ENCODE measurements around the gene MB21D2. TPM values are rescaled to one million over a fixed set of nuclear protein-coding genes. Genes with fewer than 3 reads are reported as not detected.
A peak's percentile ranks its signal among the peaks of the same experiment; 100 is the strongest.

The MB21D2 gene
- total RNA-seq, 1 experiment from 2014 or later = 19.7 TPM

DNA sequence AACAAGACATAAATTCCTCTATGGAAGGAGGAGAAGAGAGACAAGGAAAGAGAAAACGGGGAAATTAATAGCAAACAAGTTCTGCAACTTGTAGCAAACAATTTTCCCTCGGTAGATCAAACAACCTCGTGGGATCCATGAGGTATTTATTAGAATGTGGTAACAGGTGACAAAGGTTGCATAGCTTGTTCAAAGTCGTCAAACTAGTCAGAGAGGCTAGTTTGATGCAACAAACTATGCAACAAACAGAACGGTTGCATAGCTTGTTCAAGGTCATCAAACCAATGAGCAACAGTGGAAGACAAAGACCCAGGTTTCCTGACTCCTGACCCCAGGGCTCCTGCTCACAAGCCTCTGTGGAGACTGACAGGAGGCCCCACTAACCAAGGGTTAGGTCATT is 20.7 kb downstream of the MB21D2 start:
- Mint-ChIP-seq H3K36me3 (peaks cover 10% of the 10 kb centered on the region), H3K27ac (peak overlapping the region; percentile 80; the same call in 1 of the 2 replicates), H3K4me1 (peaks cover 62% of the 10 kb centered on the region), H3K27me3 (ENCODE audit: low read depth) (no peaks in the 10 kb centered on the region), H3K4me3 (no peak overlapping the region), H3K9me3 (no peaks in the 10 kb centered on the region)
- DNase-seq (ENCODE audit: low spot score) = no peak
- ATAC-seq = no peak
- TF ChIP-seq KAT7 (CRISPR knock-in tag; IDR thresholded peaks at IDR 0.05; ENCODE audit: borderline replicate concordance) (no peak), GABPB1 (CRISPR knock-in tag; IDR thresholded peaks at IDR 0.05) (peak; percentile 98), NFE2L1 (CRISPR knock-in tag; IDR thresholded peaks at IDR 0.05) (no peak), ZNF232 (CRISPR knock-in tag; IDR thresholded peaks at IDR 0.05) (no peak), SP1 (CRISPR knock-in tag; conservative IDR thresholded peaks at IDR 0.05) (no peak), GRHL2 (CRISPR knock-in tag; IDR thresholded peaks at IDR 0.05; ENCODE audit: insufficient replicate concordance, severe bottlenecking) (no peak)
- TF ChIP-seq, protein P1, sequence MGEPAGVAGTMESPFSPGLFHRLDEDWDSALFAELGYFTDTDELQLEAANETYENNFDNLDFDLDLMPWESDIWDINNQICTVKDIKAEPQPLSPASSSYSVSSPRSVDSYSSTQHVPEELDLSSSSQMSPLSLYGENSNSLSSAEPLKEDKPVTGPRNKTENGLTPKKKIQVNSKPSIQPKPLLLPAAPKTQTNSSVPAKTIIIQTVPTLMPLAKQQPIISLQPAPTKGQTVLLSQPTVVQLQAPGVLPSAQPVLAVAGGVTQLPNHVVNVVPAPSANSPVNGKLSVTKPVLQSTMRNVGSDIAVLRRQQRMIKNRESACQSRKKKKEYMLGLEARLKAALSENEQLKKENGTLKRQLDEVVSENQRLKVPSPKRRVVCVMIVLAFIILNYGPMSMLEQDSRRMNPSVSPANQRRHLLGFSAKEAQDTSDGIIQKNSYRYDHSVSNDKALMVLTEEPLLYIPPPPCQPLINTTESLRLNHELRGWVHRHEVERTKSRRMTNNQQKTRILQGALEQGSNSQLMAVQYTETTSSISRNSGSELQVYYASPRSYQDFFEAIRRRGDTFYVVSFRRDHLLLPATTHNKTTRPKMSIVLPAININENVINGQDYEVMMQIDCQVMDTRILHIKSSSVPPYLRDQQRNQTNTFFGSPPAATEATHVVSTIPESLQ (CRISPR knock-in tag; IDR thresholded peaks at IDR 0.05) = no peak
- TF ChIP-seq, protein P2, sequence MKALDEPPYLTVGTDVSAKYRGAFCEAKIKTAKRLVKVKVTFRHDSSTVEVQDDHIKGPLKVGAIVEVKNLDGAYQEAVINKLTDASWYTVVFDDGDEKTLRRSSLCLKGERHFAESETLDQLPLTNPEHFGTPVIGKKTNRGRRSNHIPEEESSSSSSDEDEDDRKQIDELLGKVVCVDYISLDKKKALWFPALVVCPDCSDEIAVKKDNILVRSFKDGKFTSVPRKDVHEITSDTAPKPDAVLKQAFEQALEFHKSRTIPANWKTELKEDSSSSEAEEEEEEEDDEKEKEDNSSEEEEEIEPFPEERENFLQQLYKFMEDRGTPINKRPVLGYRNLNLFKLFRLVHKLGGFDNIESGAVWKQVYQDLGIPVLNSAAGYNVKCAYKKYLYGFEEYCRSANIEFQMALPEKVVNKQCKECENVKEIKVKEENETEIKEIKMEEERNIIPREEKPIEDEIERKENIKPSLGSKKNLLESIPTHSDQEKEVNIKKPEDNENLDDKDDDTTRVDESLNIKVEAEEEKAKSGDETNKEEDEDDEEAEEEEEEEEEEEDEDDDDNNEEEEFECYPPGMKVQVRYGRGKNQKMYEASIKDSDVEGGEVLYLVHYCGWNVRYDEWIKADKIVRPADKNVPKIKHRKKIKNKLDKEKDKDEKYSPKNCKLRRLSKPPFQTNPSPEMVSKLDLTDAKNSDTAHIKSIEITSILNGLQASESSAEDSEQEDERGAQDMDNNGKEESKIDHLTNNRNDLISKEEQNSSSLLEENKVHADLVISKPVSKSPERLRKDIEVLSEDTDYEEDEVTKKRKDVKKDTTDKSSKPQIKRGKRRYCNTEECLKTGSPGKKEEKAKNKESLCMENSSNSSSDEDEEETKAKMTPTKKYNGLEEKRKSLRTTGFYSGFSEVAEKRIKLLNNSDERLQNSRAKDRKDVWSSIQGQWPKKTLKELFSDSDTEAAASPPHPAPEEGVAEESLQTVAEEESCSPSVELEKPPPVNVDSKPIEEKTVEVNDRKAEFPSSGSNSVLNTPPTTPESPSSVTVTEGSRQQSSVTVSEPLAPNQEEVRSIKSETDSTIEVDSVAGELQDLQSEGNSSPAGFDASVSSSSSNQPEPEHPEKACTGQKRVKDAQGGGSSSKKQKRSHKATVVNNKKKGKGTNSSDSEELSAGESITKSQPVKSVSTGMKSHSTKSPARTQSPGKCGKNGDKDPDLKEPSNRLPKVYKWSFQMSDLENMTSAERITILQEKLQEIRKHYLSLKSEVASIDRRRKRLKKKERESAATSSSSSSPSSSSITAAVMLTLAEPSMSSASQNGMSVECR (CRISPR knock-in tag; IDR thresholded peaks at IDR 0.05; ENCODE audit: borderline replicate concordance) = no peak
- TF ChIP-seq, protein P3, sequence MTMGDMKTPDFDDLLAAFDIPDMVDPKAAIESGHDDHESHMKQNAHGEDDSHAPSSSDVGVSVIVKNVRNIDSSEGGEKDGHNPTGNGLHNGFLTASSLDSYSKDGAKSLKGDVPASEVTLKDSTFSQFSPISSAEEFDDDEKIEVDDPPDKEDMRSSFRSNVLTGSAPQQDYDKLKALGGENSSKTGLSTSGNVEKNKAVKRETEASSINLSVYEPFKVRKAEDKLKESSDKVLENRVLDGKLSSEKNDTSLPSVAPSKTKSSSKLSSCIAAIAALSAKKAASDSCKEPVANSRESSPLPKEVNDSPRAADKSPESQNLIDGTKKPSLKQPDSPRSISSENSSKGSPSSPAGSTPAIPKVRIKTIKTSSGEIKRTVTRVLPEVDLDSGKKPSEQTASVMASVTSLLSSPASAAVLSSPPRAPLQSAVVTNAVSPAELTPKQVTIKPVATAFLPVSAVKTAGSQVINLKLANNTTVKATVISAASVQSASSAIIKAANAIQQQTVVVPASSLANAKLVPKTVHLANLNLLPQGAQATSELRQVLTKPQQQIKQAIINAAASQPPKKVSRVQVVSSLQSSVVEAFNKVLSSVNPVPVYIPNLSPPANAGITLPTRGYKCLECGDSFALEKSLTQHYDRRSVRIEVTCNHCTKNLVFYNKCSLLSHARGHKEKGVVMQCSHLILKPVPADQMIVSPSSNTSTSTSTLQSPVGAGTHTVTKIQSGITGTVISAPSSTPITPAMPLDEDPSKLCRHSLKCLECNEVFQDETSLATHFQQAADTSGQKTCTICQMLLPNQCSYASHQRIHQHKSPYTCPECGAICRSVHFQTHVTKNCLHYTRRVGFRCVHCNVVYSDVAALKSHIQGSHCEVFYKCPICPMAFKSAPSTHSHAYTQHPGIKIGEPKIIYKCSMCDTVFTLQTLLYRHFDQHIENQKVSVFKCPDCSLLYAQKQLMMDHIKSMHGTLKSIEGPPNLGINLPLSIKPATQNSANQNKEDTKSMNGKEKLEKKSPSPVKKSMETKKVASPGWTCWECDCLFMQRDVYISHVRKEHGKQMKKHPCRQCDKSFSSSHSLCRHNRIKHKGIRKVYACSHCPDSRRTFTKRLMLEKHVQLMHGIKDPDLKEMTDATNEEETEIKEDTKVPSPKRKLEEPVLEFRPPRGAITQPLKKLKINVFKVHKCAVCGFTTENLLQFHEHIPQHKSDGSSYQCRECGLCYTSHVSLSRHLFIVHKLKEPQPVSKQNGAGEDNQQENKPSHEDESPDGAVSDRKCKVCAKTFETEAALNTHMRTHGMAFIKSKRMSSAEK (CRISPR knock-in tag; IDR thresholded peaks at IDR 0.05; ENCODE audit: borderline replicate concordance) = no peak
- ChIA-PET POLR2A (interaction anchor here (1.2 kb wide), 1 partner anchor 21 kb away, joined by 5 read pairs; the partner anchor contains the start of gene MB21D2), CTCF (interaction anchor here (1.2 kb wide), 1 partner anchor 84 kb away, joined by 4 read pairs; no protein-coding TSS in a partner anchor)

DNA sequence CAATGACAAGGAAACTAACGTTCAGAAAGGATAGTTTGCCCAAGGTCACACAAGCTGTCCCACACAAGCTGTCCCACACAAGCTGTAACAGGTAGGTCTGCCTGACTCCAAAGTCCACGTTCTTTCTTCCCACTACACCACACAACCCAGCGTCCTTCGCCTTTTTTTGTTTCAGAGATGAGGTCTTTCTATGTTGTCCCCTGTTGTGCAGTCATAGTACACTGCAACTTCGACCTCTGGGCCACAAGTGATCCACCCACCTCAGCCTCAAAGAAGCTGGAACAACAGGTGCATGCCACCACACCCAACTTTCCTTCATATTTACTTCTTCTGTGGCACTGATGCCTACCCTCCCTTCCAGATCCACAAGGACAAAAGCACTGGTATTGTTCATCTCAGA is 21.4 kb downstream of the MB21D2 start:
- peaks cover 10% of the 10 kb centered on the region for H3K36me3 Mint-ChIP-seq
- no peak overlapping the region for H3K4me3 Mint-ChIP-seq
- H3K27ac Mint-ChIP-seq = no peak overlapping the region
- H3K4me1 Mint-ChIP-seq = peaks cover 68% of the 10 kb centered on the region
- ChIA-PET POLR2A (interaction anchor here (1.2 kb wide), 1 partner anchor 21 kb away, joined by 5 read pairs; the partner anchor contains the start of gene MB21D2), CTCF (interaction anchor here (1.2 kb wide), 1 partner anchor 83 kb away, joined by 4 read pairs; no protein-coding TSS in a partner anchor)
- no peaks in the 10 kb centered on the region for H3K27me3 Mint-ChIP-seq (ENCODE audit: low read depth)
- DNase-seq (ENCODE audit: low spot score) (no peak), ATAC-seq (no peak)
- TF ChIP-seq MXD4 (CRISPR knock-in tag; IDR thresholded peaks at IDR 0.05; ENCODE audit: borderline replicate concordance) (no peak), NFE2L1 (CRISPR knock-in tag; IDR thresholded peaks at IDR 0.05) (no peak), IRF2 (CRISPR knock-in tag; IDR thresholded peaks at IDR 0.05; ENCODE audit: borderline replicate concordance, low read depth) (no peak), NFATC4 (CRISPR knock-in tag; IDR thresholded peaks at IDR 0.05) (no peak), SP1 (CRISPR knock-in tag; conservative IDR thresholded peaks at IDR 0.05) (no peak)
- TF ChIP-seq, protein P4, sequence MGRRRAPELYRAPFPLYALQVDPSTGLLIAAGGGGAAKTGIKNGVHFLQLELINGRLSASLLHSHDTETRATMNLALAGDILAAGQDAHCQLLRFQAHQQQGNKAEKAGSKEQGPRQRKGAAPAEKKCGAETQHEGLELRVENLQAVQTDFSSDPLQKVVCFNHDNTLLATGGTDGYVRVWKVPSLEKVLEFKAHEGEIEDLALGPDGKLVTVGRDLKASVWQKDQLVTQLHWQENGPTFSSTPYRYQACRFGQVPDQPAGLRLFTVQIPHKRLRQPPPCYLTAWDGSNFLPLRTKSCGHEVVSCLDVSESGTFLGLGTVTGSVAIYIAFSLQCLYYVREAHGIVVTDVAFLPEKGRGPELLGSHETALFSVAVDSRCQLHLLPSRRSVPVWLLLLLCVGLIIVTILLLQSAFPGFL (CRISPR knock-in tag; IDR thresholded peaks at IDR 0.05; ENCODE audit: borderline replicate concordance) = no peak
- TF ChIP-seq, protein P5, sequence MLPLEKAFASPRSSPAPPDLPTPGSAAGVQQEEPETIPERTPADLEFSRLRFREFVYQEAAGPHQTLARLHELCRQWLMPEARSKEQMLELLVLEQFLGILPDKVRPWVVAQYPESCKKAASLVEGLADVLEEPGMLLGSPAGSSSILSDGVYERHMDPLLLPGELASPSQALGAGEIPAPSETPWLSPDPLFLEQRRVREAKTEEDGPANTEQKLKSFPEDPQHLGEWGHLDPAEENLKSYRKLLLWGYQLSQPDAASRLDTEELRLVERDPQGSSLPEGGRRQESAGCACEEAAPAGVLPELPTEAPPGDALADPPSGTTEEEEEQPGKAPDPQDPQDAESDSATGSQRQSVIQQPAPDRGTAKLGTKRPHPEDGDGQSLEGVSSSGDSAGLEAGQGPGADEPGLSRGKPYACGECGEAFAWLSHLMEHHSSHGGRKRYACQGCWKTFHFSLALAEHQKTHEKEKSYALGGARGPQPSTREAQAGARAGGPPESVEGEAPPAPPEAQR (CRISPR knock-in tag; IDR thresholded peaks at IDR 0.05) = no peak
- no peaks in the 10 kb centered on the region for H3K9me3 Mint-ChIP-seq

Measured in WTC11 (cell line).